GM18507 (cell line): ENCODE measurements around the gene UBR1.

Source experiments
- DNase-seq: peaks from one replicate; pipeline ENCODE4 v3.0.0; 2011; ENCODE audit warnings: low read depth; ENCODE audit not compliant: insufficient read length; ENCODE audit errors: extremely low spot score
- FAIRE-seq: peaks from 2 replicates; lab custom pipeline; 2011; peaks lifted over from hg19 to GRCh38; lab: Jason Lieb, UNC

The UBR1 gene

DNA sequence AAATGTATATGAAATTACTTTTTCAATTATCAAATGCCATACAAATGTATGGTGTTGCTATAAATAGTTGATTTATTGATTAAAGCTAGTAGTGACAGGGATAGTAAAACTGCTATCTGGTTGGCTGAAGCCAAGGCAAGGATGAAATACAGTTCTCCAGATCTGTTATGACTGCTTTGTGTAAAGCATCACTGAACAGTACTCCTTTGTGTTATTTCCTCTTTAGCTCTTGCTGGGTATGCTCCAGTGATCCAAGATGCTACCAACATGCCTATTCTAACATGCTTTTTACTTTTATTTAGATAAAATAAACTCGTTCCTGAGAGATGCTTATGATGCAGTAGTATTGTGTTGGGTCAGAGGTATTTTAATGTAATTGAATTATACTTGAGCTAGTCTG lies 12.4 kb upstream of the UBR1 start:
- no peak for FAIRE-seq
- DNase-seq: no peak

- no peak for FAIRE-seq
- DNase-seq: no peak
Measured at GRCh38 chr15:43111354-43111753, 5.5 kb upstream of the UBR1 start.

DNA sequence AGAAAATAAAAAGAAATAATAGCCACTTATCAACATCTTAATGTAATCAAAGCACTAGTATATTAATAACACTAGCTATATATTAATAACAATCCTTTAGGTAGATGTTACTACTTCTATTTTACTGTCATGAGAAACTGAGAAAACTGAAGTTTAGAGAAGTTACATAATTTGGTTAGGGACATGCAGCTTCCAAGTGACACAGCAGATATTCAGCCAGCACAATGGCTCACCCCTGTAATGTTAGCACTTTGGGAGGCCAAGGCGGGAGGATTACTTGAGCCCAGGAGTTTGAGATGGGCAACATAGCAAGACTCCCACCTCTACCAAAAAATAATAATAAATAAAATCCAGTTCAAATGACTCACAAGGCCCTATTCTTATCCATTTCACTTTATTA lies 1.9 kb upstream of the UBR1 start:
- no peak for FAIRE-seq
- DNase-seq: no peak

- DNase-seq: no peak
Measured at GRCh38 chr15:43106486-43106829, 620 bp upstream of the UBR1 start.

DNA sequence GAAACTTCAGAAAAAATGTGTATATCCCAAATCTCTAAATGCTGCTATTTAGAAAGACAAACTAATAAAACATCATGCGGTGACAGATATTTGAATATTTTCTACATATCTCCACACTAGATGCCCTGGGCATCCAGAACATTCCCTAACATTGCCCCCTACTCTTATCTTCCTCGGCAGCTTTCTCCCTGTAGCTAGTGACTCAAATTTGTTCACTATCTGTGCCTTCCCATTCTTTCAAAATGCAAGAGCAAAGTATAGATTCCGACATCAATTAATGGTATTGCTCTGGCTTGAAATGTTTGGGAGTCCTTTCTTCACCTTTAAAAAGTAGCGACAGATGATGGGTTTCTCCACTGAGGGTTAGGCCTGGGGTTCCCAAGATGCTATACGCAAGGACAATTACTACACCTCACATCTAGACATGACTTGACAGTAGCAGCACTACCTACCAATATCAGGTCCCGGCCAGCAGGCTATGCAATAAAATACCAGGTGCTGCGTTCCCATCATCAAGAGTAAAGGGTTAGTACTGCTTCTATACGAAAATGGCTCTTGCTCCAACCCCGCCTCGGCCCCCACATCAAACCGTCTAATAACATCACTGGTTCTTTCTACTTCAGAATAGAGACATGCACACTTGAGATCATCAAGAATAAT lies 631 bp downstream of the UBR1 start:
- no peak for DNase-seq

More at GRCh38 chr15:43106486-43106829, 620 bp upstream of the UBR1 start:
- FAIRE-seq: no peak

GRCh38 chr15:43104426-43104825 lies 1.4 kb downstream of the UBR1 start:
- FAIRE-seq (no peak), DNase-seq (no peak)

More for the DNA sequence above, 631 bp downstream of the UBR1 start:
- no peak for FAIRE-seq

DNA sequence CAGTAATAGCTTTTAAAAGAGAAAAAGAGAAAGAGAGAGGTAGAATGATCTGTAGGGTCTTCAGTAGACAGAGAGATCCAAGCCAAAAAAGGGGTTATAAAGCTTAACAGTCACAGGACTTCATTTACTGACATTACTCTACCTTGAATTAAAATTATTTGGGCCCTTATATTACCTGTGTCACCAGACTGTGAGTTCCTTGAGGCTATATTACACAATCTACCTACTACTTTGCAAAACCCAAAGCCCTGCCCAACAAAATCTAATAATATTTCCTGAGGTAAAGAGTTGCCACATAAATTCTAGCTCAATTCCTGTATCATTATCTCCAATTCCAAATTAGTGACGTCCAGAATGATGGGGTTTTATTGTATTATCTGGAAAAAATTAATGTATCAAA lies 1.9 kb downstream of the UBR1 start:
- FAIRE-seq (no peak), DNase-seq (no peak)

GRCh38 chr15:43102187-43102586 lies 3.7 kb downstream of the UBR1 start:
- DNase-seq (no peak), FAIRE-seq (no peak)

GRCh38 chr15:43100971-43101370 lies 4.9 kb downstream of the UBR1 start:
- FAIRE-seq (no peak), DNase-seq (no peak)

DNA sequence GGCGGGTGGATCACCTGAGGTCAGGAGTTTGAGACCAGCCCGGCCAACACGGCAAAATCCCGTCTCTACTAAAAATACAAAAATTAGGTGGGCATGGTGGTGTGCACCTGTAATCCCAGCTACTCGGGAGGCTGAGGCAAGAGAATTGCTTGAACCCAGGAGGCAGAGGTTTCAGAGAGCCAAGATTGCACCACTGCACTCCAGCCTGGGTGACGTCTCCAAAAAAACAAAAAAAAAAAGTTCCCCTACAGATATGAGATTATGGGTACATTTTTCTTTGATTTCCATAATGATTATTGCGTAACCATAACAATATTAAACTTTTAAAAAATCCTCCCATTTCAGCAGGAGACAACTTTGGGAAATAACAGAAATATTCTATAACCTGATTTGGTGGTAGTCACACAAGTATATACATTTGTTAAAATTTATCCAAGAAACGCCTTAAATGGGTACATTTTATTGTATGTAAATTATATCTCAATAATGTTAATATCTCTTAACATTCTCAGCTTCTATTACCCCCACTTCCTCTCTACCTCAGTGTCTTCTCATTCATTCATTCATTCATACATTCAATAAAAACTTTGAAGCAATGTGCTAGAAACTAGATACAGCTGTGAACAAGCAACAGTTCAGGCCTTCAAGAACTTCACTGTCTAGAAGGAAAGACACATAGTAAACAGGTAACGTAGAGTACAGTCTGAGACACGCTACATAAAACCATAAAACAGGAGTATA lies 6.6 kb downstream of the UBR1 start:
- FAIRE-seq (no peak), DNase-seq (no peak)

DNA sequence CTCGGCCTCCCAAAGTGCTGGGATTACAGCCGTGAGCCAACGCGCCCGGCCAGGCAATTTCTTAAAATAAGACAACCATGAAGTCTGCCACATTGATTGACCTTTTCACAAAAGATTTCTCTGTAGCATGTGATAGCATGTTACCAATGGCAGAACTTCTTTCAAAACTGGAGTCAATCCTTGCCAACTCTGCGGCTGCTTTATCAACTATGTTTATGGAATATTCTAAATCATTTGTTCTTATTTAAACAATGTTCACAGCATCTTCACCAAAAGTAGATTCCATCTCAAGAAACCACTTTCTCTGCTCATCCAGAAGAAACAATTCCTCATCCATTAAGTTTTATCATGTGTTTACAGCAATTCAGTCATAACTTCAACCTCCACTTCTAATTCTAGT lies 9.4 kb downstream of the UBR1 start:
- DNase-seq (no peak), FAIRE-seq (no peak)

- DNase-seq (no peak), FAIRE-seq (no peak)
Measured at GRCh38 chr15:43095708-43096347, 10.0 kb downstream of the UBR1 start.

DNA sequence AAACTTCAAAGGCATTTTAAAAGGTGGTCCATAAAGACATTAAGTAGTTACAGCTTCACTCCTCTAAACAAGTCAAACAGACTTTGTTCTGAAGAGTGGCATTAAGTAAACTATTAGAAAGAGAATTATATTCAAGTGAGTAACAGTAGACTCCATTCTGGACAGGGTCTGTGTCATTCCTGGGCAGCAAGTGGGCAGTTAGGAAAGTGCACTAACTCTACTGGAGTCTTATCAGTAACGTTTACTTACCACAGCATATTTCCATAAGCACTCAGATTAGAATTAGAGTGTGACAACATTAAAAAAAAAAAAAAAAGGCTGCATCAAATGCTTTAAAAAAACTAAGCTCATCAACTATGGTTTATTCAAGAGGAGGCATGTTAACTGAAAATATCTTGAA lies 10.6 kb downstream of the UBR1 start:
- no peak for FAIRE-seq
- DNase-seq: no peak

DNA sequence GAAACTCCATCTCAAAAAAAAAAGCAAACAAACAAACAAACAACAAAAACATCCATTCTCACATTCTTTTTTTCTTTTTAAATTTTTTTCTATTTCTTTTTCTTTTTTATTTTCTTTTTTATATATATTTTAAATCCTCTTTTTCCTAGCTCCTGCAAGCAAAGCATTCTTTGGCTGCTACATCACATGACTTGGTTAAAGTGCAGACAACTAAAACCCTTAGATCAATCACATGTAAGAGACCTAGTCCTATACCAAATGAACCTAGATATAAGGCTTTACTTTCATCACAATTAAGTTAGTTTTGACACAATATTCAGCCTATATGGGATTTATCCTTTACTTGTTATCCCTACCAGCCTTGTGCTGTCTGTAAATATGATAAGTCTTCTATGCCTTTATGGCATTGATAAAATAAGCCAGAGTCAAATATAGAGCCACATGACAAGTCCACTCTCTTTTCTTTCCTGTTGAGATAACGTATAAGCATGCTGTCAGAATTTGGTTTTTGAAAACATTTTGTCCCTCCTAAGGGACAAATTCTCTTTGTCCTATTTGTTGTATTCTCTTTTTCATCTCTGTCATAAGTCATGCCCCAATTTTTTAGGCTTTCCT lies 11.3 kb downstream of the UBR1 start:
- no peak for FAIRE-seq
- no peak for DNase-seq

DNA sequence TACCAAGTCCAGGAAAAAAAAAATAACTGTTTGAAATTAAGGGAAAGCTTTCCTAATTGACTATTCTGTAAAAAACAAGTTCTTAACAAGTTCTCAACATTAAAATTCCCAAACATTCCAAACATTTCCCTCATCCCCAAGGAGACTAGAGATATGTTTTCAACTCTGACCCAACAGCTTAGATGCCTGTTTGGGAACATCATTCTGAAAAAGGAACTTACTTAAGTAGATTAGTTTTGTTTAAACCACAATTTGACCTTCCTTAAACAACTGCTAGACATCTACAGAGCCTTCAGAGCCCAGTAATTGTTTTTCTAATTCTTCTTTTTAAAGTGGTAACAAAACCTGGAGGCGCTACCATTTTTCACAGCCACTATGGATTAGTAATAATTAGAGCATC lies 12.8 kb downstream of the UBR1 start:
- no peak for DNase-seq
- no peak for FAIRE-seq

DNA sequence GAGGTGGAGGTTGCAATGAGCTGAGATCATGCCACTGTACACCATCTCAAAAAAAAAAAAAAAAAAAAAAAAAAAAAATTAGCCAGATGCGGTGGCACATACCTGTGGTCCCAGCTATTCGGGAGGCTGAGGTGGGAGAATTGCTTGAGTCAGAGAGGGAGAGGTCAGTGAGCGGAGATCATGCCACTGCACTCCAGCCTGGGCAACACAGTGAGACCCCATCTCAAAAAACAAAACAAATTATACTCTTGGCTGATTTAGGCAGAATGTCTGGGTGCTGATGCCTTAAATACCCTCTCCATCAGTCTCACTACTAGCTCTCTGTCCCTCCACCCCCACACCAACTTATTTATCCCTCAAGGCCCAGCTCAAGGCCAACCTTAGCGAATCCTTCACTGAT lies 14.0 kb downstream of the UBR1 start:
- DNase-seq: no peak

GRCh38 chr15:43086551-43086950 lies 19.3 kb downstream of the UBR1 start:
- no peak for FAIRE-seq
- no peak for DNase-seq

More for the DNA sequence above, 14.0 kb downstream of the UBR1 start:
- no peak for FAIRE-seq

- DNase-seq (no peak), FAIRE-seq (no peak)
Measured at GRCh38 chr15:43085921-43086320, 19.9 kb downstream of the UBR1 start.

DNA sequence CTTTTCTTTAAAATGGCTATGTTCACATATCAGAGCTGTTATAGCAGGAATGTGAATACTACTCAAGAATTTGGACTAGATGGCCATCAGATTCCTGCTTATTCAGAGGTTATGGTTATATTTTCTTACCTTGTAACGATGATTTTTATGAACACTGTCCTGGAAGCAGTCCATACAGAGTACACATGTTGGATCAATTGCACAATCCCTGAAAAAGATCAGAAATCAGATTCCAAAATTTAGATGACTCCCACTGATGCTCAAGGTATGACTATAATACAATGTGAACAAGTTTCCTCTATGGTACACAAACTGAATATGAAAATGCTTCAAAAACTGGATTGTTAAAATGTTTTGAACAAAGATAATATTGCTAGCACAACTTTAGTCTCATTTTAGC lies 23.3 kb downstream of the UBR1 start:
- DNase-seq (no peak), FAIRE-seq (no peak)

GRCh38 chr15:43081283-43081682 lies 24.6 kb downstream of the UBR1 start:
- FAIRE-seq (no peak), DNase-seq (no peak)

DNA sequence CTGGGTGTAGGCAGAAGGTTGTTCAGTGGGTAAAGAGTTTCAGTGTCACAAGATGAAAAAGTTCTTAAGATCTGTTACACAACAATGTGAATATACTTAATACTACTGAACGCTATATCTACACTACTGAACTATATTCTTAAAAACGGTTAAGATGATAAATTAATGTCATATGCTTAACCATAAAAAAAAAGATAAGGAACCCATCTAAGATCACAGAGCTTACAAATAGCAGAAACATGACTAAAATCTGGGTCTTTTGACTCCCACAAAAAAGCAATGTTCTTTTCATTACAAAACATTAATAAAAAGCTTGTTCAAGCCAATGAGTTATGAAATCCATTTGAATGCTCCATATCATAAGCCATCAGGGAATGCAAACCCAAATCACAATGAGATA lies 34.4 kb downstream of the UBR1 start:
- no peak for DNase-seq
- FAIRE-seq: no peak
